Measurements from ENCODE around the gene UBE2G2.

UBE2G2 gene

GRCh38 chr21:44727757-44728156, 73.9 kb downstream of the UBE2G2 start:
- DNase-seq (ENCODE audit: low read depth, low spot score) = no peak

- DNase-seq (ENCODE audit: low read depth, low spot score) = no peak
Observed at GRCh38 chr21:44727321-44727720, 74.3 kb downstream of the UBE2G2 start.

- no peak for DNase-seq (ENCODE audit: low read depth, low spot score)
Observed at GRCh38 chr21:44726826-44727225, 74.8 kb downstream of the UBE2G2 start.

GRCh38 chr21:44724926-44725325, 76.7 kb downstream of the UBE2G2 start:
- DNase-seq (ENCODE audit: low read depth, low spot score) = no peak

- DNase-seq (ENCODE audit: low read depth, low spot score) = no peak
Observed at GRCh38 chr21:44724196-44724595, 77.4 kb downstream of the UBE2G2 start.

GRCh38 chr21:44723177-44724131, 78.2 kb downstream of the UBE2G2 start:
- DNase-seq (ENCODE audit: low read depth, low spot score) = peak; percentile 77

- DNase-seq (ENCODE audit: low read depth, low spot score) = no peak
Observed at GRCh38 chr21:44722731-44723130, 78.9 kb downstream of the UBE2G2 start.

- DNase-seq (ENCODE audit: low read depth, low spot score) = no peak
Observed at GRCh38 chr21:44720170-44720569, 81.5 kb downstream of the UBE2G2 start.

All from ELF-1 (cell line).